Esophagus muscularis mucosa (tissue), 3 donors: ENCODE data around the gene RPH3AL.

Experiments used
- CTCF ChIP-seq, 3 experiments: fragments of 200-600 bp in 2 of 3; fragments of 450-650 bp in 1 of 3; sonication (generic) in 2 of 3; IDR thresholded peaks; one replicate each; pipeline ENCODE4 v1.5.1; 2017 to 2019; ENCODE audit warnings: antibody characterized with exemption in 3 of 3, mild to moderate bottlenecking in 2 of 3, moderate library complexity in 1 of 3
- POLR2A ChIP-seq: fragments of 450-650 bp; IDR thresholded peaks from one replicate; pipeline ENCODE4 v1.6.1; 2017; ENCODE audit warnings: antibody characterized with exemption, moderate library complexity, mild to moderate bottlenecking, low read depth
- POLR2AphosphoS5 ChIP-seq, 2 donors: sonication (generic); formaldehyde crosslinking; IDR thresholded peaks; one replicate each; pipeline ENCODE4 v1.6.1; 2017; ENCODE audit warnings: antibody characterized with exemption in 2 of 2

GRCh38 chr17:353213-353837 lies 718 bp upstream of the RPH3AL start:
- TF ChIP-seq CTCF (IDR thresholded peaks at IDR 0.05) (no peak), POLR2AphosphoS5 (IDR thresholded peaks at IDR 0.05) (no peak), POLR2A (no peak)
